Measurements from ENCODE around the gene PCGF3.
"Not testable (repeated sequence)": the region's sequence is repeated elsewhere in the genome, so short reads cannot be mapped to it uniquely, and the experiment has no call there.

Gene PCGF3

GRCh38 chr4:704198-704891 is 1.3 kb upstream of the PCGF3 start:
- no peak for DNase-seq (ENCODE audit: low spot score)

DNA sequence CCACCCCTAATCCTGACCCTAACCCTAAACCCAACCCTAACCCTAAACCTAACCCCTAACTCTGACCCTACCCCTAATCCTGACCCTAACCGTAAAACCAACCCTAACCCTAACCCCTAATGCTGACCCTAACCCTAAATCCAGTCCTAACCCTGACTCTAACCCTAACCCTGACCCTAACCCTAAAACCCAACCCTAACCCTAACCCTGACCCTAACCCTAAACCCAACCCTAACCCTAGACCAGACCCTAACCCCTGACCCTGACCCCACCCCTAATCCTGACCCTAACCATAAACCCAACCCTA is 708 bp upstream of the PCGF3 start:
- no peak for DNase-seq (ENCODE audit: low spot score)

- DNase-seq (ENCODE audit: low spot score): not testable (repeated sequence)
Observed at GRCh38 chr4:706083-706633, 526 bp downstream of the PCGF3 start.

DNA sequence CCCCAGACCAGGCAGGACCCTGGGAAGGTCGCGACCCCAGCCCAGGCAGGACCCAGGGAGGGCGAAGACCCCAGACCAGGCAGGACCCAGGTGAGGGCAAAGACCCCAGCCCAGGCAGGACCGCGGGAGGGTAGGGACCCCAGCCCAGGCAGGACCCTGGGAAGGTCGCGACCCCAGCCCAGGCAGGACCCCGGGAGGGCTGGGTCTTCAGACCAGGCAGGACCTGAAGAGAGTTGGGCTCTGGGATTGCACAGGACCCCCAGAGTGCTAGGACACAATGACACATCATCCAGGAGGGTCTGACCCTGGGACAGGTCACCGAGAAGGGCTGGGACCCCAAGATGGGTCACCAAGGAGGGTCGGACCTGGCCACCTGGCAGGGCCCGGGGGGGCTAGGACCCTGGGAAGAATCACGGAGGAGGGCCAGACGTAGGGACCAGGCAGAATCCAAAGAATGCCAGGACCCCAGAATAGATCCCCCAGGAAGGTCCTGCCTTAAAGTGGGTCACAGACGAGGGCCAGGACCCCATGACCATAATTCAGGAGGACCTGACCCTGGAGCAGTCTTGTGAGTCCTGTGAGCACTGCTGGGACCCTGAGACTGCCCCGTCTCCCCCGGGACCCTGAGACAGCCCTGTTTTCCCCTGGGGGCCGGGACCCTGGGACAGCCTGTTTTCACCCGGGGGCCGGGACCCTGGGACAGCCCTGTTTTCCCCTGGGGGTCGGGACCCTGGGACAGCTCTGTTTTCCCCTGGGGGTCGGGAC is 1.4 kb downstream of the PCGF3 start:
- no peak for DNase-seq (ENCODE audit: low spot score)

DNA sequence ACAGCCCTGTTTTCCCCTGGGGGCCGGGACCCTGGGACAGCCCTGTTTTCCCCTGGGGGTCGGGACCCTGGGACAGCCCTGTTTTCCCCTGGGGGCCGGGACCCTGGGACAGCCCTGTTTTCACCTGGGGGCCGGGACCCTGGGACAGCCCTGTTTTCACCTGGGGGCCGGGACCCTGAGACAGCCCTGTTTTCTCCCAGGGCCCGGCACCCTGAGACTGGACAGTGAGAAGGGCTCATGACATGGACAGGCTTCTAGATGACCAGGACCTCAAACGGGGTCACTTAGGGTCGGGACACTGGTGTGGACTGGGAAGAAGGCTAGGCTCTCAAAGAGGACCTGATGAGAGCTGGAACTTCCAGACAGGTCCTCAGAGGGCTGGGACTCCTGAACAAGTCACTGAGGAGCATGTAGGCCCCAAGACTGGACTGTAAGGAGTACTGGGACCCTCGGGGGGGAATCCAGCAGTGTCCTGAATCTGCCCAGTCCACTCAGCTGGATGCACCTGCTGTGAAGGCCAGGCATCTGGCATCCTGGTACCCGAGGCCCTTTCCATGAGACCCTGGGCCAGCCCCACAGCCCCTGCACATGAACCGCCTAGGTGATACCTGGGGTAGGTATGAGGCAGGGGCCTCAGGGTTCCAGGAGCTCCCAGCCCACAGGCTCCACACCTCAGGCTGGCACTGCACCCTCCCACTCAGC is 2.4 kb downstream of the PCGF3 start:
- no peak for DNase-seq (ENCODE audit: low spot score)

GRCh38 chr4:708631-708933 is 3.0 kb downstream of the PCGF3 start:
- no peak for DNase-seq (ENCODE audit: low spot score)

GRCh38 chr4:709348-709747 is 3.7 kb downstream of the PCGF3 start:
- no peak for DNase-seq (ENCODE audit: low spot score)

GRCh38 chr4:710116-710515 is 4.5 kb downstream of the PCGF3 start:
- DNase-seq (ENCODE audit: low spot score): no peak

GRCh38 chr4:710916-711315 is 5.3 kb downstream of the PCGF3 start:
- DNase-seq (ENCODE audit: low spot score): no peak

- no peak for DNase-seq (ENCODE audit: low spot score)
Observed at GRCh38 chr4:712093-712492, 6.5 kb downstream of the PCGF3 start.

- no peak for DNase-seq (ENCODE audit: low spot score)
Observed at GRCh38 chr4:712916-713632, 7.4 kb downstream of the PCGF3 start.

DNA sequence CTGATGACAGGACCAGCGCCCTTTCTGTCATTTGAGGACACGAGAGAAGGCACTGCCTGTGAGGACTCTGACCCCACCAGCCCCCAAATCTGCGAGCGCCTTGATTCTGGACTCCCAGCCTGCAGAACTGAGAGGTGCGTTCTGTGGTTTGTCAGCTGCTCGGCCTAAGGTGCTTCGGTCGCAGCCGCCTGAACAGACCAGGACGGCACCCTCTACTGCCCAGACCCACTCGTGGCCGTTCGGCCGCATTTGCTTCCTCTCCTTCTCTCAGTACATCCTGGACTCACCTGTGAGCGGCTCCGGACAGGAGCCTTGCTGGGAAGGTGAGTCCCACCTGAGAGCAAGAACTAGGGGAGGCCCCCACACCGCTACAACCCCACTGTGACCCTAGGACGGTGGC is 8.5 kb downstream of the PCGF3 start:
- DNase-seq (ENCODE audit: low spot score): no peak

DNA sequence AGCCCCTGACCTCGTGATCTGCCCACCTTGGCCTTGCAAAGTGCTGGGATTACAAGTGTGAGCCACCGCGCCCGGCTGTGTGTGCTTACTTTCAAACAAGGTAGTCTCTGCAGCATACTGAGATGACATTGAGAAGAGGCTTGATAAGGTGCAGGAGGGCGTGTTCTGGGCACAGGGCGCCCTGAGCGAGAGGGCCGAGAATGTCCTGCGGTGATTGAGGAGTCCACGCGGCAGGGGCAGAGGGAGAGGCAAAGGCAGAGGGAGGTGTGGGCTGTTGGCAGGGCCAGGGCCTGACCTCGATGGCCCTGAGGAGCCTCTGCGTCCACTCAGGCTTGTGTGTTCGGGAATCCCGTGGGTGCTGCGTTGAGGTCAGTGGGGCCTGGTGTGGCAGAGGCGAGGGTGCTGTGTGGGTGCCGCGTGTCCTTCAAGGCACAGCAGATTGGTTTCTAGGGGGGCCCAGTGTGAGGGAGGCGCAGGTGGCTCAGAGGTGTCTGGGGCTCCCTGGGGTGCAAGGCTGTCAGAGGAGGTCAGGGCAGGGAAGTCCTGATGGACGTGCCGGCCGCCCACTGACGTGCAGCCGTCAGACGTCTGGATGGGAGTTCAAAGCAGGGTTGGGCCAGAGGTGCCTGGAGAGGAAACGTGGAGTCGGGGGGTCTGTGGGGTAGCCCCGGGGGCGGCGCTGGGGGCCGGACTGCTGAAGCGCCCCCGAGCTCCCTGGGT is 12.1 kb downstream of the PCGF3 start:
- no peak for DNase-seq (ENCODE audit: low spot score)

- no peak for DNase-seq (ENCODE audit: low spot score)
Observed at GRCh38 chr4:718460-718859, 12.8 kb downstream of the PCGF3 start.

- no peak for DNase-seq (ENCODE audit: low spot score)
Observed at GRCh38 chr4:720111-720860, 14.7 kb downstream of the PCGF3 start.

- no peak for DNase-seq (ENCODE audit: low spot score)
Observed at GRCh38 chr4:721261-722168, 15.9 kb downstream of the PCGF3 start.

DNA sequence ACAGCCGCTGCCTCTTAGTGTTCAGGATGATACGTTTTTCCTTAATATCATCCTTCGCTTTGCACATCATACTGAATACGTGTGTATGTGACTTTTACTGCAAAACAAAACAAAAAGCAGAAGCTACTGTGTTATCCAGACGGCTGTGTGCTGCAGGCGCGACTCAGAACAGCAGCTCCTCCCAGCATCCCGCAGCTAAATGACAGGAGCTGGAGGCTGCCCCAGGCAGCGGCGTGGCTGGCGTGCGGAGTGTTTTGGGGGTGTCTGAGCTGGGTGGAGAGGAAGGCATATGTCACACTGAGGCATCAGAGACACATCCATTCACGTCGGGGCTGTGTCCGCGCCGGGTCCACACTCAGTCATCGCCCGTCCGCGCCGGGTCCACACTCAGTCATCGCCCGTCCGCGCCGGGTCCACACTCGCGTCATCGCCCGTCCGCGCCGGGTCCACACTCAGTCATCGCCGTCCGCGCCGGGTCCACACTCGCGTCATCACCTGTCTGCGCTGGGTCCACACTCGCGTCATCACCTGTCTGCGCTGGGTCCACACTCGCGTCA is 16.6 kb downstream of the PCGF3 start:
- no peak for DNase-seq (ENCODE audit: low spot score)

GRCh38 chr4:722851-723360 is 17.3 kb downstream of the PCGF3 start:
- DNase-seq (ENCODE audit: low spot score): no peak

GRCh38 chr4:723751-724530 is 18.3 kb downstream of the PCGF3 start:
- DNase-seq (ENCODE audit: low spot score): no peak
